LNCAP (cell line): ENCODE measurements around the gene EFCAB12.

ENCODE experiments used
- CTCF ChIP-seq: fragments of 450-650 bp; IDR thresholded peaks from 2 replicates; pipeline ENCODE4 v1.5.1; 2017; ENCODE audit warnings: mild to moderate bottlenecking

EFCAB12 gene

GRCh38 chr3:129469026-129469425 lies 40.6 kb upstream of the EFCAB12 start:
- no peak for TF ChIP-seq CTCF

DNA sequence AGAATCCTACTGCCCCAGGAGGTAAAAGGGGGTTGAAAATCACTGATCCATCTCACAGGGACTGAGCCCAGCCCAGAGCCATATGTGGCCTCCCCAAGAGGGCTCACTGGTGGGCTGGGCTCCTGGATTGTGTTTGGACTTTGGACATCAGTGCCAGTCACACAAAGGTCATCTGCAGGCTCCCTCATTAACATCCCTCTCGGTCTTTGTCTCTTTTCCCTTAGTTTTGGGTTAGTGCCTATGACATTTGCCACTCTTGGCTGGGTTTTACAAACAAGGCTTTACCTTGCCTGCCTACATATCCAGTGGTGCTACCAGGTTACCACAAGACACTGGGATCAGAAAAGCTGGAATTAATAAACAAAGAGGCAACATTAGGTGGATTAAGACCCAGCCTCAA lies 39.5 kb upstream of the EFCAB12 start:
- TF ChIP-seq CTCF = no peak

- TF ChIP-seq CTCF = no peak
These were observed 35.3 kb upstream of the EFCAB12 start for GRCh38 chr3:129463716-129464115.

DNA sequence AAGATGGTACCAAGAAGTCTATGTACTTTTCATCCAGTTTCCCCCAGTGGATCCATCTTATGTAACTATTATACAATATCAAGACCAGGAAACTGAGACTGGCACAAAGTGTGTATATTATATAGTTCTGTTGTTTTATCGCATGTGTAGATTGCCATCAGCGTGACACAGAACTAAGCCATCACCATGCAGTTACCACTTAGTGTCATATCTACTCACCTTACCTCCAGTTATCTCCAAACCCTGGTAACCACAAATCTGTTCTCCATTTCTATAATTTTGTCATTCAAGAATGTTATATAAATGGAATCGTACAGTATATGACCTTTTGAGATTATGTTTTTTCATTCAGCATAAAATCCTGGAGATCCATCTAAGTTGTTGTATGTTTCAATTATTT lies 34.7 kb upstream of the EFCAB12 start:
- TF ChIP-seq CTCF = no peak

DNA sequence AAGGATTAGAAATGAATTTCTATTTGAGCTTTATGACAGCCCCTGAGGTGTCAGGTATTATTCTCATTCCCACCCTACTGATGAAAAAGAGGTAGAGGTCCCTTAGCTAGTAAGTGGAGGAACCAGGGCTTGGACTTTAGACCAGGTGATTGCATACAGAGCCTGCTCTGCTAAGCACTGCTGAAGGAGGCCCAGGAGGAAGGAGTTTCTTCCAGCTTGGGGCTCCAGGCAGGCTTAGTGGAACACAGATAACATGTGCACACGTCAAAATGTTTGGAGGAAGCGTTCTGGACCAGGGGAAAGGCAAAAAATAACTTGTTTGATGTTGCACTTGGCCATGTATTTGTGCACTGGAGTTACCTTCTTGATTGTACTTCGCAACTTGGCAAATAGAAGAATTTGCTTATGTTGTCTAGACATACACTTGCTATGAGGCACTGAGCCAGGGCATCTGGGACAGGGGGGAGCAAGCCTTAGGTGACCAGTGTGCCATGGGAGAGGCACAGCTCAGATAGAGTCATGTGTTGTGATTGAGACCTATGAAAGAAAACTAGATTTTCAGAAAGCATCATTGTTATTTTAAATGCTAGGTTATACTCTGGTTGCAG lies 34.0 kb upstream of the EFCAB12 start:
- TF ChIP-seq CTCF = no peak

- no peak for TF ChIP-seq CTCF
These were observed 33.2 kb upstream of the EFCAB12 start for GRCh38 chr3:129461461-129462146.

DNA sequence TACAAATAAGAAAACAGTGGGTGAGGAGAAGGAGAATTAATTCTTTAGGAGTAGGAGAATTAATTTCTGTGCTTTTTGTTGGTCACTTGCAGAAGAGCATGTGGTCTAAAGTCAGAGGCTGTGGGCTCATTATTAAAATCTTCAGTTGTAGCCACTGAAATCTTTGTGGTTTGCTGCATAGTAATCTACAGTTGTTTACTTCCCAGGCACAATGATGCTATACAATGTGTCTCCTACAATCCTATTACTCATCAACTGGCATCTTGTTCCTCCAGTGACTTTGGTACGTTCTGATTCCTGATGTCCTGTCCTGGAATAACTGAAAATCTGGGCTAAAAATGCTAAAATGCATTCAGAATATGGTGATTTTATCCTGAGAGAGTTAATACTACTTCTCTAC lies 32.6 kb upstream of the EFCAB12 start:
- no peak for TF ChIP-seq CTCF

- no peak for TF ChIP-seq CTCF
These were observed 32.1 kb upstream of the EFCAB12 start for GRCh38 chr3:129460572-129460971.
